SHP77 treated with DMSO at 0.1 percent for 48 hours (cell line): ENCODE data around the gene MLLT10.
"Not testable (repeated sequence)": the region's sequence is repeated elsewhere in the genome, so short reads cannot be mapped to it uniquely, and the experiment has no call there.

Source experiments
- DNase-seq: peaks from one replicate; lab custom pipeline; 2025; lab: John Stamatoyannopoulos, UW

Gene MLLT10

GRCh38 chr10:21584834-21585530 is 51.0 kb downstream of the MLLT10 start:
- DNase-seq: no peak

- no peak for DNase-seq
Observed at GRCh38 chr10:21587391-21587790, 53.4 kb downstream of the MLLT10 start.

- DNase-seq: not testable (repeated sequence)
Observed at GRCh38 chr10:21588159-21588558, 54.1 kb downstream of the MLLT10 start.

- DNase-seq: no peak
Observed at GRCh38 chr10:21593986-21594385, 60.0 kb downstream of the MLLT10 start.

- DNase-seq: no peak
Observed at GRCh38 chr10:21599582-21599981, 65.5 kb downstream of the MLLT10 start.

- no peak for DNase-seq
Observed at GRCh38 chr10:21600804-21601433, 66.9 kb downstream of the MLLT10 start.

- no peak for DNase-seq
Observed at GRCh38 chr10:21602313-21602712, 68.3 kb downstream of the MLLT10 start.

GRCh38 chr10:21603721-21604120 is 69.7 kb downstream of the MLLT10 start:
- DNase-seq: no peak

- no peak for DNase-seq
Observed at GRCh38 chr10:21604651-21605050, 70.6 kb downstream of the MLLT10 start.

- no peak for DNase-seq
Observed at GRCh38 chr10:21607907-21608306, 73.9 kb downstream of the MLLT10 start.

- DNase-seq: no peak
Observed at GRCh38 chr10:21614000-21614399, 80.0 kb downstream of the MLLT10 start.

- DNase-seq: no peak
Observed at GRCh38 chr10:21617267-21617666, 83.2 kb downstream of the MLLT10 start.

- no peak for DNase-seq
Observed at GRCh38 chr10:21623291-21623690, 89.3 kb downstream of the MLLT10 start.

- DNase-seq: not testable (repeated sequence)
Observed at GRCh38 chr10:21624421-21624820, 90.4 kb downstream of the MLLT10 start.

GRCh38 chr10:21624951-21625350 is 90.9 kb downstream of the MLLT10 start:
- DNase-seq: no peak

GRCh38 chr10:21625623-21626229 is 91.7 kb downstream of the MLLT10 start:
- no peak for DNase-seq

- no peak for DNase-seq
Observed at GRCh38 chr10:21626457-21627161, 92.6 kb downstream of the MLLT10 start.

- no peak for DNase-seq
Observed at GRCh38 chr10:21627331-21627730, 93.3 kb downstream of the MLLT10 start.

GRCh38 chr10:21628023-21628422 is 94.0 kb downstream of the MLLT10 start:
- no peak for DNase-seq

GRCh38 chr10:21628645-21629044 is 94.6 kb downstream of the MLLT10 start:
- not testable (repeated sequence) for DNase-seq

- DNase-seq: no peak
Observed at GRCh38 chr10:21634599-21635365, 100.8 kb downstream of the MLLT10 start.

- no peak for DNase-seq
Observed at GRCh38 chr10:21637795-21638194, 103.8 kb downstream of the MLLT10 start.
